CD4-positive, alpha-beta T cell (primary cell): ENCODE results near the gene SEC31A. TPM values are rescaled to one million over a fixed set of nuclear protein-coding genes. Genes with fewer than 3 reads are reported as not detected.
"Not testable (repeated sequence)": the region's sequence is repeated elsewhere in the genome, so short reads cannot be mapped to it uniquely, and the experiment has no call there.

Source experiments
- ATAC-seq: fragments of 200-7000 bp; cut with Tn5 transposase; one replicate; pipeline ENCODE4 v1.10.0; 2022; ENCODE audit warnings: mild to moderate bottlenecking; ENCODE audit not compliant: poor library complexity
- CTCF ChIA-PET: fragments of 350-600 bp; sonication (Branson Sonifier 250); formaldehyde crosslinking; loops from one replicate; lab custom pipeline; 2021; ENCODE audit warnings: antibody characterized with exemption, inconsistent platforms; lab: Charles Lee
- POLR2A ChIA-PET: fragments of 350-600 bp; sonication (Branson Sonifier 250); formaldehyde crosslinking; loops from one replicate; lab custom pipeline; 2021; ENCODE audit warnings: antibody characterized with exemption, inconsistent platforms; lab: Charles Lee
- DNase-seq, 14 experiments: peaks; one replicate each; pipeline ENCODE4 v3.0.0-alpha.2; 2013 to 2020; ENCODE audit warnings: mixed read lengths in 2 of 14
- H3K27ac ChIP-seq, 2 donors: one replicate each; pipeline versions ENCODE4 v1.5.1 to v1.7.0; 2013; ENCODE audit warnings: low read length in 2 of 2, low read depth in 1 of 2, mild to moderate bottlenecking in 1 of 2
- H3K27me3 ChIP-seq, 2 experiments: 1 replicate in 1 of 2; 2 replicates in 1 of 2; pipeline versions ENCODE4 v1.6.1 to v1.7.0; 2013; ENCODE audit warnings: low read length in 2 of 2, control low read depth in 1 of 2, mild to moderate bottlenecking in 1 of 2, moderate library complexity in 1 of 2; ENCODE audit not compliant: insufficient read depth in 2 of 2, control insufficient read depth in 1 of 2
- H3K36me3 ChIP-seq: one replicate; pipeline ENCODE4 v1.6.1; 2013; ENCODE audit warnings: low read length, control low read depth; ENCODE audit not compliant: insufficient read depth
- H3K4me1 ChIP-seq: one replicate; pipeline ENCODE4 v1.6.1; 2013; ENCODE audit warnings: low read length, control low read depth; ENCODE audit not compliant: insufficient read depth
- H3K4me3 ChIP-seq: one replicate; pipeline ENCODE4 v1.5.1; 2013; ENCODE audit warnings: mild to moderate bottlenecking, low read length, moderate library complexity
- H3K9me3 ChIP-seq, 2 experiments: 1 replicate in 1 of 2; 2 replicates in 1 of 2; pipeline versions ENCODE4 v1.6.1 to v1.7.0; 2013; ENCODE audit warnings: low read length in 2 of 2, mild to moderate bottlenecking in 2 of 2, control low read depth in 1 of 2, moderate library complexity in 1 of 2; ENCODE audit not compliant: control insufficient read depth in 1 of 2, insufficient read depth in 1 of 2
- H3K27ac Mint-ChIP-seq: one replicate; pipeline ENCODE4 v1.8.0; 2020; ENCODE audit warnings: mixed read lengths
- H3K27me3 Mint-ChIP-seq: one replicate; pipeline ENCODE4 v1.8.0; 2021; ENCODE audit warnings: mixed read lengths
- H3K36me3 Mint-ChIP-seq: one replicate; pipeline ENCODE4 v1.8.0; 2021; ENCODE audit warnings: low read depth, mixed read lengths
- H3K4me1 Mint-ChIP-seq: one replicate; pipeline ENCODE4 v1.8.0; 2021; ENCODE audit warnings: low read depth, mixed read lengths
- H3K4me3 Mint-ChIP-seq: one replicate; pipeline ENCODE4 v1.8.0; 2020; ENCODE audit warnings: mild to moderate bottlenecking, mixed read lengths
- H3K9me3 Mint-ChIP-seq: one replicate; pipeline ENCODE4 v1.8.0; 2020; ENCODE audit warnings: mixed read lengths
- intact Hi-C, 2 experiments: fragments of 100-400 bp; cut with DNase I in 1 of 2; cut with micrococcal nuclease in 1 of 2; formaldehyde crosslinking; loops; one replicate each; pipeline versions ENCODE4 v1.15.1 to v1.9.0; 2023 to 2025; cut with DNase I, micrococcal nuclease
- total RNA-seq, 174 experiments: library from RNA in 2 of 174; stranded (reverse) in 2 of 174; gene quantifications; one replicate each; pipeline ENCODE4 v1.2.3 and lab custom pipeline; 2021 to 2026
- TF ChIP-seq, protein P1 (sequence below): fragments of 200-600 bp; IDR thresholded peaks from one replicate; pipeline ENCODE4 v1.8.0; 2022; ENCODE audit warnings: antibody characterized with exemption, mild to moderate bottlenecking

The SEC31A gene
- total RNA-seq, 2 experiments from 2014 or later, result 130 to 131 TPM

GRCh38 chr4:82839624-82840023, 51.3 kb downstream of the SEC31A start:
- TF ChIP-seq, protein P1, sequence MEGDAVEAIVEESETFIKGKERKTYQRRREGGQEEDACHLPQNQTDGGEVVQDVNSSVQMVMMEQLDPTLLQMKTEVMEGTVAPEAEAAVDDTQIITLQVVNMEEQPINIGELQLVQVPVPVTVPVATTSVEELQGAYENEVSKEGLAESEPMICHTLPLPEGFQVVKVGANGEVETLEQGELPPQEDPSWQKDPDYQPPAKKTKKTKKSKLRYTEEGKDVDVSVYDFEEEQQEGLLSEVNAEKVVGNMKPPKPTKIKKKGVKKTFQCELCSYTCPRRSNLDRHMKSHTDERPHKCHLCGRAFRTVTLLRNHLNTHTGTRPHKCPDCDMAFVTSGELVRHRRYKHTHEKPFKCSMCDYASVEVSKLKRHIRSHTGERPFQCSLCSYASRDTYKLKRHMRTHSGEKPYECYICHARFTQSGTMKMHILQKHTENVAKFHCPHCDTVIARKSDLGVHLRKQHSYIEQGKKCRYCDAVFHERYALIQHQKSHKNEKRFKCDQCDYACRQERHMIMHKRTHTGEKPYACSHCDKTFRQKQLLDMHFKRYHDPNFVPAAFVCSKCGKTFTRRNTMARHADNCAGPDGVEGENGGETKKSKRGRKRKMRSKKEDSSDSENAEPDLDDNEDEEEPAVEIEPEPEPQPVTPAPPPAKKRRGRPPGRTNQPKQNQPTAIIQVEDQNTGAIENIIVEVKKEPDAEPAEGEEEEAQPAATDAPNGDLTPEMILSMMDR, result no peak
- no peak overlapping the region for H3K27ac Mint-ChIP-seq
- no peak overlapping the region for H3K4me3 Mint-ChIP-seq
- intact Hi-C loops, result no loop called here
- POLR2A ChIA-PET, result no interaction called here
- DNase-seq (no peak), ATAC-seq (no peak)
- no peaks in the 10 kb centered on the region for H3K27me3 Mint-ChIP-seq
- no peak overlapping the region for H3K4me3 ChIP-seq
- CTCF ChIA-PET, result no interaction called here
- no peaks in the 10 kb centered on the region for H3K9me3 Mint-ChIP-seq
- H3K36me3 ChIP-seq, result peaks cover 66% of the 10 kb centered on the region
- H3K36me3 Mint-ChIP-seq, result peaks cover 75% of the 10 kb centered on the region
- H3K9me3 ChIP-seq, result no peaks in the 10 kb centered on the region
- no peaks in the 10 kb centered on the region for H3K27me3 ChIP-seq
- H3K27ac ChIP-seq, result no peak overlapping the region
- no peaks in the 10 kb centered on the region for H3K4me1 Mint-ChIP-seq
- H3K4me1 ChIP-seq, result no peaks in the 10 kb centered on the region

GRCh38 chr4:82833696-82834313, 57.1 kb downstream of the SEC31A start:
- TF ChIP-seq, protein P1, result no peak
- ChIA-PET CTCF (no interaction called here), POLR2A (no interaction called here)
- no peaks in the 10 kb centered on the region for H3K4me1 ChIP-seq
- DNase-seq (no peak), ATAC-seq (no peak)
- Mint-ChIP-seq H3K4me1 (no peaks in the 10 kb centered on the region), H3K27me3 (no peaks in the 10 kb centered on the region), H3K27ac (no peak overlapping the region), H3K9me3 (no peaks in the 10 kb centered on the region), H3K36me3 (peaks cover 79% of the 10 kb centered on the region), H3K4me3 (no peak overlapping the region)
- H3K36me3 ChIP-seq, result peaks cover 42% of the 10 kb centered on the region
- H3K4me3 ChIP-seq, result no peak overlapping the region
- no peaks in the 10 kb centered on the region for H3K9me3 ChIP-seq
- intact Hi-C loops, result no loop called here
- H3K27me3 ChIP-seq, result no peaks in the 10 kb centered on the region
- no peak overlapping the region for H3K27ac ChIP-seq

DNA sequence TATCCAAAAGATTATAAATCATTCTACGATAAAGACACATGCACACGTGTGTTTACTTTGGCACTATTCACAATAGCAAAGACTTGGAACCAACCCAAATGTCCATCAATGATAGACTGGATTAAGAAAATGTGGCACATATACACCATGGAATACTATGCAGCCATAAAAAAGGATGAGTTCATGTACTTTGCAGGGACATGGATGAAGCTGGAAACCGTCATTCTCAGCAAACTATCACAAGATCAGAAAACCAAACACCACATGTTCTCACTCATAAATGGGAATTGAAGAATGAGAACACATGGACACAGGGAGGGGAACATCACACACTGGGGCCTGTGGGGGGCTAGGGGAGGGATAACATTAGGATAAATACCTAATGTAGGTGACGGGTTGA, 57.9 kb downstream of the SEC31A start:
- H3K27ac Mint-ChIP-seq, ATAC-seq, H3K27me3 Mint-ChIP-seq, CTCF ChIA-PET, POLR2A ChIA-PET, H3K4me3 Mint-ChIP-seq, H3K27ac ChIP-seq, intact Hi-C loops, H3K4me1 Mint-ChIP-seq, H3K4me1 ChIP-seq, H3K27me3 ChIP-seq, H3K4me3 ChIP-seq, DNase-seq, H3K9me3 ChIP-seq, H3K9me3 Mint-ChIP-seq: not testable (repeated sequence)
- peaks cover 42% of the 10 kb centered on the region for H3K36me3 ChIP-seq
- H3K36me3 Mint-ChIP-seq, result peaks cover 79% of the 10 kb centered on the region

DNA sequence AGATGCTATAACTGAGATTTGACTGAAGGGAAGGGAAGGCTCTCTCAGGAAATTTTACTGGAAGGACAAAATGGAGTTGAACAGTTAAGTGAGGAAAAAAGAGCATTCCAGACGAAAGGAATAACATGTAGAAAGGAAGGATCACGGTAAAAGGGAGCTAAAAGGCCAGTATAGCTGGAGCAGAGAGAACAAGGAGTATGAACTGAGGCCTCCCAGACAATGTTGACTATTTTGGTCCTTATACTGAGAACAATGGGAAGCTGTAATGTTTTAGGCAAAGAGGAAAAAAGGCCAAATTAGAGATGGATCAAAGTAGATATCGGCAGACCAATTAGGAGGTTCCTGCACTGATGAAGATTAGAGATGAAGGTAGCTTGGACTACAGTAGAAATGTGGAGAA, 65.5 kb downstream of the SEC31A start:
- ATAC-seq (no peak), DNase-seq (no peak)
- Mint-ChIP-seq H3K36me3 (peaks cover 89% of the 10 kb centered on the region), H3K4me1 (no peaks in the 10 kb centered on the region), H3K27ac (no peak overlapping the region), H3K27me3 (no peaks in the 10 kb centered on the region), H3K9me3 (no peaks in the 10 kb centered on the region), H3K4me3 (no peak overlapping the region)
- Histone ChIP-seq H3K36me3 (peaks cover 80% of the 10 kb centered on the region), H3K27me3 (no peaks in the 10 kb centered on the region), H3K4me3 (no peak overlapping the region), H3K27ac (no peak overlapping the region), H3K9me3 (no peaks in the 10 kb centered on the region), H3K4me1 (no peaks in the 10 kb centered on the region)
- intact Hi-C loops, result loop anchor here in 1 of 2 experiments (10.0 kb wide), 1 partner anchor 361 kb away; no protein-coding TSS in a partner anchor
- TF ChIP-seq, protein P1, result no peak
- ChIA-PET POLR2A (no interaction called here), CTCF (no interaction called here)
